ENCODE results near the gene TEX54. TPM values are rescaled to one million over a fixed set of nuclear protein-coding genes. Genes with fewer than 3 reads are reported as not detected.

The TEX54 gene
- total and polyA plus RNA-seq, 2 donors (not counting 1 experiment from before 2014, with no cell fraction given): not detected

GRCh38 chr11:62811659-62812058 lies 21.0 kb downstream of the TEX54 start:
- no peak overlapping the region for H3K27ac ChIP-seq (ENCODE audit: insufficient read depth, low read length)
- no peak for DNase-seq (ENCODE audit: low read depth in 2 of 2)
- H3K9me3 ChIP-seq (ENCODE audit: control insufficient read depth, insufficient read depth, low read depth, low read length): no peaks in the 10 kb centered on the region
- TF ChIP-seq CTCF (conservative IDR thresholded peaks at IDR 0.05 in 1 of 2, IDR thresholded peaks at IDR 0.05 in 1 of 2; ENCODE audit: low read depth in 1 of 2, low read length in 2 of 2) (no peak), EZH2 (IDR thresholded peaks at IDR 0.05; ENCODE audit: low read length, missing control alignments) (no peak)
- H3K9ac ChIP-seq (ENCODE audit: insufficient read depth, low read length): no peak overlapping the region
- H3K4me3 ChIP-seq (replicated peaks in 1 of 4; ENCODE audit: control extremely low read depth in 1 of 4, insufficient read depth in 1 of 4, low read depth in 3 of 4, low read length in 4 of 4): no peak overlapping the region
- H3K36me3 ChIP-seq (ENCODE audit: control insufficient read depth, insufficient read depth, low read length): no peaks in the 10 kb centered on the region
- H4K20me1 ChIP-seq (ENCODE audit: control insufficient read depth, extremely low read depth, insufficient read depth, low read length): no peaks in the 10 kb centered on the region
- no peak overlapping the region for H2AFZ ChIP-seq (ENCODE audit: low read length)
- H3K4me1 ChIP-seq (ENCODE audit: control insufficient read depth, extremely low read depth, insufficient read depth, low read length): peaks cover 7% of the 10 kb centered on the region
- no peaks in the 10 kb centered on the region for H3K79me2 ChIP-seq (ENCODE audit: control insufficient read depth, insufficient read depth, low read length)
- no peak overlapping the region for H3K4me2 ChIP-seq (ENCODE audit: extremely low read depth, insufficient read depth, low read length)
- H3K27me3 ChIP-seq (ENCODE audit: control insufficient read depth, insufficient read depth, low read length): no peaks in the 10 kb centered on the region

GRCh38 chr11:62810748-62811147 lies 21.9 kb downstream of the TEX54 start:
- Histone ChIP-seq H3K27ac (ENCODE audit: insufficient read depth, low read length) (no peak overlapping the region), H2AFZ (ENCODE audit: low read length) (no peak overlapping the region), H3K36me3 (ENCODE audit: control insufficient read depth, insufficient read depth, low read length) (no peaks in the 10 kb centered on the region), H3K9ac (ENCODE audit: insufficient read depth, low read length) (no peak overlapping the region), H3K27me3 (ENCODE audit: control insufficient read depth, insufficient read depth, low read length) (no peaks in the 10 kb centered on the region), H3K4me1 (ENCODE audit: control insufficient read depth, extremely low read depth, insufficient read depth, low read length) (peaks cover 15% of the 10 kb centered on the region), H3K4me2 (ENCODE audit: extremely low read depth, insufficient read depth, low read length) (no peak overlapping the region), H3K9me3 (ENCODE audit: control insufficient read depth, insufficient read depth, low read depth, low read length) (no peaks in the 10 kb centered on the region), H3K4me3 (replicated peaks in 1 of 4; ENCODE audit: control extremely low read depth in 1 of 4, insufficient read depth in 1 of 4, low read depth in 3 of 4, low read length in 4 of 4) (no peak overlapping the region), H3K79me2 (ENCODE audit: control insufficient read depth, insufficient read depth, low read length) (no peaks in the 10 kb centered on the region), H4K20me1 (ENCODE audit: control insufficient read depth, extremely low read depth, insufficient read depth, low read length) (no peaks in the 10 kb centered on the region)
- no peak for TF ChIP-seq CTCF (conservative IDR thresholded peaks at IDR 0.05 in 1 of 2, IDR thresholded peaks at IDR 0.05 in 1 of 2; ENCODE audit: low read depth in 1 of 2, low read length in 2 of 2)
- TF ChIP-seq EZH2 (IDR thresholded peaks at IDR 0.05; ENCODE audit: low read length, missing control alignments): no peak
- no peak for DNase-seq (ENCODE audit: low read depth in 2 of 2)

GRCh38 chr11:62806611-62807121 lies 26.0 kb downstream of the TEX54 start:
- DNase-seq (ENCODE audit: low read depth in 2 of 2): peak; percentile 25 to 37
- no peak overlapping the region for H3K9ac ChIP-seq (ENCODE audit: insufficient read depth, low read length)
- H3K36me3 ChIP-seq (ENCODE audit: control insufficient read depth, insufficient read depth, low read length): peaks cover 4% of the 10 kb centered on the region
- H3K4me3 ChIP-seq (replicated peaks in 1 of 4; ENCODE audit: control extremely low read depth in 1 of 4, insufficient read depth in 1 of 4, low read depth in 3 of 4, low read length in 4 of 4): no peak overlapping the region
- no peaks in the 10 kb centered on the region for H3K9me3 ChIP-seq (ENCODE audit: control insufficient read depth, insufficient read depth, low read depth, low read length)
- peak overlapping the region; percentile 49 for H3K4me2 ChIP-seq (ENCODE audit: extremely low read depth, insufficient read depth, low read length)
- H3K27me3 ChIP-seq (ENCODE audit: control insufficient read depth, insufficient read depth, low read length): no peaks in the 10 kb centered on the region
- H4K20me1 ChIP-seq (ENCODE audit: control insufficient read depth, extremely low read depth, insufficient read depth, low read length): no peaks in the 10 kb centered on the region
- H3K4me1 ChIP-seq (ENCODE audit: control insufficient read depth, extremely low read depth, insufficient read depth, low read length): peaks cover 18% of the 10 kb centered on the region
- no peak overlapping the region for H2AFZ ChIP-seq (ENCODE audit: low read length)
- TF ChIP-seq EZH2 (IDR thresholded peaks at IDR 0.05; ENCODE audit: low read length, missing control alignments) (no peak), CTCF (conservative IDR thresholded peaks at IDR 0.05 in 1 of 2, IDR thresholded peaks at IDR 0.05 in 1 of 2; ENCODE audit: low read depth in 1 of 2, low read length in 2 of 2) (no peak)
- H3K27ac ChIP-seq (ENCODE audit: insufficient read depth, low read length): peak overlapping the region; percentile 75
- H3K79me2 ChIP-seq (ENCODE audit: control insufficient read depth, insufficient read depth, low read length): peaks cover 24% of the 10 kb centered on the region

All from fibroblast of lung (primary cell).